H9 (cell line): ENCODE results near the gene ZDHHC9. TPM values are rescaled to one million over a fixed set of nuclear protein-coding genes. Genes with fewer than 3 reads are reported as not detected.

Experiments
- DNase-seq: peaks from one replicate; pipeline ENCODE4 v3.0.0-alpha.2; 2017
- H2AFZ ChIP-seq: one replicate; pipeline ENCODE4 v1.6.1; 2013; ENCODE audit warnings: mild to moderate bottlenecking, low read length, control low read depth, moderate library complexity
- H2AK5ac ChIP-seq: 2 replicates; pipeline ENCODE4 v1.6.1; 2013; ENCODE audit warnings: low read length, control low read depth, mixed read lengths; ENCODE audit not compliant: insufficient read length
- H2BK120ac ChIP-seq: one replicate; pipeline ENCODE4 v1.6.1; 2013; ENCODE audit warnings: low read depth, mild to moderate bottlenecking, low read length, control low read depth, inconsistent platforms; ENCODE audit not compliant: poor library complexity, severe bottlenecking
- H2BK12ac ChIP-seq: 2 replicates; pipeline ENCODE4 v1.6.1; 2013; ENCODE audit warnings: low read length, control low read depth, mixed read lengths, low read depth; ENCODE audit not compliant: insufficient read length
- H2BK15ac ChIP-seq: 2 replicates; pipeline ENCODE4 v1.6.1; 2013; ENCODE audit warnings: low read depth, low read length, control low read depth
- H2BK20ac ChIP-seq: one replicate; pipeline ENCODE4 v1.6.1; 2013; ENCODE audit warnings: low read depth, mild to moderate bottlenecking, low read length, control low read depth, inconsistent platforms; ENCODE audit not compliant: poor library complexity, severe bottlenecking
- H2BK5ac ChIP-seq: 2 replicates; pipeline ENCODE4 v1.6.1; 2013; ENCODE audit warnings: low read length, control low read depth, mixed read lengths; ENCODE audit not compliant: insufficient read length
- H3K14ac ChIP-seq: 2 replicates; pipeline ENCODE4 v1.6.1; 2013; ENCODE audit warnings: low read length, control low read depth; ENCODE audit not compliant: insufficient read depth
- H3K18ac ChIP-seq: 2 replicates; pipeline ENCODE4 v1.6.1; 2013; ENCODE audit warnings: low read depth, mild to moderate bottlenecking, mixed read lengths, low read length, control low read depth; ENCODE audit not compliant: insufficient read length
- H3K23ac ChIP-seq: 2 replicates; pipeline ENCODE4 v1.6.1; 2013; ENCODE audit warnings: low read length, control low read depth, mixed read lengths, low read depth; ENCODE audit not compliant: insufficient read length
- H3K23me2 ChIP-seq: 2 replicates; pipeline ENCODE4 v1.6.1; 2013; ENCODE audit warnings: low read depth, mild to moderate bottlenecking, mixed read lengths, low read length, control low read depth; ENCODE audit not compliant: insufficient read length, poor library complexity, severe bottlenecking
- H3K27ac ChIP-seq: 2 replicates; pipeline ENCODE4 v1.5.1; 2013; ENCODE audit warnings: low read length, control low read depth, mixed read lengths, low read depth; ENCODE audit not compliant: insufficient read length
- H3K27me3 ChIP-seq: 2 replicates; pipeline ENCODE4 v1.6.1; 2013; ENCODE audit warnings: low read length, control low read depth, inconsistent platforms; ENCODE audit not compliant: insufficient read depth
- H3K4ac ChIP-seq: 2 replicates; pipeline ENCODE4 v1.6.1; 2013; ENCODE audit warnings: low read depth, mild to moderate bottlenecking, control low read depth, inconsistent platforms, low read length, moderate library complexity
- H3K4me1 ChIP-seq: 2 replicates; pipeline ENCODE4 v1.6.1; 2013; ENCODE audit warnings: low read length, control low read depth, inconsistent platforms; ENCODE audit not compliant: insufficient read depth
- H3K4me2 ChIP-seq: 2 replicates; pipeline ENCODE4 v1.6.1; 2013; ENCODE audit warnings: low read length, control low read depth, mixed read lengths; ENCODE audit not compliant: insufficient read length, insufficient read depth
- H3K56ac ChIP-seq: 2 replicates; pipeline ENCODE4 v1.6.1; 2013; ENCODE audit warnings: low read depth, mild to moderate bottlenecking, mixed read lengths, low read length, control low read depth; ENCODE audit not compliant: insufficient read length
- H3K79me1 ChIP-seq: 2 replicates; pipeline ENCODE4 v1.6.1; 2013; ENCODE audit warnings: low read depth, mild to moderate bottlenecking, moderate library complexity, low read length, control low read depth, inconsistent platforms; ENCODE audit not compliant: insufficient read depth, poor library complexity, severe bottlenecking
- H3K79me2 ChIP-seq: 2 replicates; pipeline ENCODE4 v1.6.1; 2013; ENCODE audit warnings: low read length, control low read depth, inconsistent platforms; ENCODE audit not compliant: insufficient read depth
- H3K9ac ChIP-seq: 2 replicates; pipeline ENCODE4 v1.6.1; 2013; ENCODE audit warnings: low read length, control low read depth, mixed read lengths; ENCODE audit not compliant: insufficient read length; ENCODE audit errors: extremely low read depth
- H3K9me3 ChIP-seq: one replicate; pipeline ENCODE4 v1.6.1; 2013; ENCODE audit warnings: low read depth, low read length, inconsistent platforms; ENCODE audit not compliant: control insufficient read depth
- H3T11ph ChIP-seq: one replicate; pipeline ENCODE4 v1.6.1; 2013; ENCODE audit warnings: mild to moderate bottlenecking, low read length, control low read depth, inconsistent platforms
- H4K20me1 ChIP-seq: one replicate; pipeline ENCODE4 v1.6.1; 2013; ENCODE audit not compliant: control insufficient read depth, insufficient read length, insufficient read depth
- H4K5ac ChIP-seq: 2 replicates; pipeline ENCODE4 v1.6.1; 2013; ENCODE audit warnings: low read depth, mild to moderate bottlenecking, mixed read lengths, low read length, control low read depth; ENCODE audit not compliant: insufficient read length
- H4K8ac ChIP-seq: replicated peaks from 2 replicates; pipeline ENCODE4 v1.6.1; 2013; ENCODE audit warnings: low read length, control low read depth, mixed read lengths, low read depth; ENCODE audit not compliant: insufficient read length
- H4K91ac ChIP-seq: 2 replicates; pipeline ENCODE4 v1.6.1; 2013; ENCODE audit warnings: low read depth, mild to moderate bottlenecking, moderate library complexity, mixed read lengths, low read length, control low read depth; ENCODE audit not compliant: insufficient read length
- H3K27ac Mint-ChIP-seq, 3 experiments: 2 replicates in 2 of 3; 3 replicates in 1 of 3; pipeline ENCODE4 v1.8.0; 2020 to 2021; ENCODE audit warnings: mixed read lengths in 3 of 3, mild to moderate bottlenecking in 1 of 3, moderate library complexity in 1 of 3
- H3K27me3 Mint-ChIP-seq: 2 replicates; pipeline ENCODE4 v1.8.0; 2021; ENCODE audit warnings: low read depth, mild to moderate bottlenecking, moderate library complexity, mixed read lengths
- H3K36me3 Mint-ChIP-seq, 3 experiments: 2 replicates in 2 of 3; 3 replicates in 1 of 3; pipeline ENCODE4 v1.8.0; 2020 to 2021; ENCODE audit warnings: low read depth in 3 of 3, mixed read lengths in 3 of 3; ENCODE audit not compliant: insufficient read depth in 1 of 3
- H3K4me1 Mint-ChIP-seq, 2 experiments: 2 replicates each; pipeline ENCODE4 v1.8.0; 2020; ENCODE audit warnings: mixed read lengths in 2 of 2
- H3K4me3 Mint-ChIP-seq, 2 experiments: 2 replicates in 1 of 2; 3 replicates in 1 of 2; pipeline ENCODE4 v1.8.0; 2020 to 2021; ENCODE audit warnings: mild to moderate bottlenecking in 2 of 2, mixed read lengths in 2 of 2, moderate library complexity in 1 of 2
- H3K9me3 Mint-ChIP-seq, 2 experiments: 2 replicates in 1 of 2; 3 replicates in 1 of 2; pipeline ENCODE4 v1.8.0; 2020; ENCODE audit warnings: mild to moderate bottlenecking in 2 of 2, mixed read lengths in 2 of 2, moderate library complexity in 1 of 2
- WGBS: extraction: QIAGEN DNeasy Blood & Tissue Kit; methylation state at CpG from one replicate; pipeline ENCODE4 v1.1.7; 2013; ENCODE audit warnings: missing lambda C conversion rate, low lambda C conversion rate, mixed read lengths; ENCODE audit not compliant: insufficient read length; ENCODE audit errors: extremely low coverage; 5-methylcytosine and 5-hydroxymethylcytosine counted together
- total RNA-seq: library from RNA; stranded (reverse); gene quantifications from 2 replicates; pipeline ENCODE4 v1.2.1, GENCODE V29; 2021
- TF ChIP-seq, protein P1 (sequence below): fragments of 200-600 bp; sonication (generic); conservative IDR thresholded peaks from 3 replicates; pipeline ENCODE4 v1.8.0; 2021; ENCODE audit warnings: antibody characterized with exemption, mild to moderate bottlenecking

Gene ZDHHC9
- total RNA-seq, 1 experiment from 2014 or later: 21.0 TPM

DNA sequence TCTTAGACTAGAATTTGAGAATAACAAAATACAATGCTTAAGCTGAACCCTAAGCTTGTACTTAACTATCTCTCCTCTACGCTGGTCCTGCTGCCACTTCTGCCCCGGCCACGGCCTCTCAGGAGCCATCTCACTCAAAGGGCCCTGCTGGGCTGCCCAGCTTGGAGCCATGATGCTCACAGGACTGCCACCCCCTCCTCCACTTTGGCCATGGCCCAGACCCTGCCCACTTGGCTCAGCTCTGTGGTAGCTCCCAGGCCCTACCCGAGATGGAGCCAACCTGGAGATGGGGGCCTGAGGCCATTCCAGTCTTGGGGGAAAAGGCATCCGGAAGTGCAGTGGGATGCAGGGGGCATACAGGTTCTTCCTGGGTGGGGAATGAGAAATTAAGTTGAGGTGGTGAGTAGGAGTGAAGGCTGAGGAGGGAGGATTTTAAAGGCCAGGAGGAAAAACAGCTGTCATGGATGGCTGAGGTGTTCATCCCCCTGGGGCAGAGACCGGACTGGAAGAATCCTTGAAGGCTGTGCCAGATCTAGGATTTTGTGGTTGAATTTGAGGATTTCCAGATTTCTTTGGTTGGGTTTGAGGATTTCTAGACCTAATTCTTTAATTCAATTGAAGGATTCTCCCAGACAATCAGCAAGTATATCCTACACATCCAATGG is 63.1 kb downstream of the ZDHHC9 start:
- H2AK5ac ChIP-seq: no peak overlapping the region
- no peak overlapping the region for H2AFZ ChIP-seq
- Mint-ChIP-seq H3K4me3 (no peak overlapping the region), H3K27ac (no peak overlapping the region), H3K9me3 (peaks cover 0 to 40% of the 10 kb centered on the region in 2 experiments; a peak in 2 of 5 replicates), H3K27me3 (peaks cover 14% of the 10 kb centered on the region), H3K36me3 (no peaks in the 10 kb centered on the region; a peak in 1 of 7 replicates), H3K4me1 (peaks cover 2 to 4% of the 10 kb centered on the region in 2 experiments; a peak in 2 of 4 replicates)
- TF ChIP-seq, protein P1, sequence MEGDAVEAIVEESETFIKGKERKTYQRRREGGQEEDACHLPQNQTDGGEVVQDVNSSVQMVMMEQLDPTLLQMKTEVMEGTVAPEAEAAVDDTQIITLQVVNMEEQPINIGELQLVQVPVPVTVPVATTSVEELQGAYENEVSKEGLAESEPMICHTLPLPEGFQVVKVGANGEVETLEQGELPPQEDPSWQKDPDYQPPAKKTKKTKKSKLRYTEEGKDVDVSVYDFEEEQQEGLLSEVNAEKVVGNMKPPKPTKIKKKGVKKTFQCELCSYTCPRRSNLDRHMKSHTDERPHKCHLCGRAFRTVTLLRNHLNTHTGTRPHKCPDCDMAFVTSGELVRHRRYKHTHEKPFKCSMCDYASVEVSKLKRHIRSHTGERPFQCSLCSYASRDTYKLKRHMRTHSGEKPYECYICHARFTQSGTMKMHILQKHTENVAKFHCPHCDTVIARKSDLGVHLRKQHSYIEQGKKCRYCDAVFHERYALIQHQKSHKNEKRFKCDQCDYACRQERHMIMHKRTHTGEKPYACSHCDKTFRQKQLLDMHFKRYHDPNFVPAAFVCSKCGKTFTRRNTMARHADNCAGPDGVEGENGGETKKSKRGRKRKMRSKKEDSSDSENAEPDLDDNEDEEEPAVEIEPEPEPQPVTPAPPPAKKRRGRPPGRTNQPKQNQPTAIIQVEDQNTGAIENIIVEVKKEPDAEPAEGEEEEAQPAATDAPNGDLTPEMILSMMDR: no peak
- H4K20me1 ChIP-seq: no peaks in the 10 kb centered on the region
- no peak overlapping the region for H3K4ac ChIP-seq
- no peak overlapping the region for H3T11ph ChIP-seq
- H3K23ac ChIP-seq: no peak overlapping the region
- H2BK120ac ChIP-seq: no peak overlapping the region
- DNase-seq: no peak
- no peak overlapping the region for H2BK5ac ChIP-seq
- H2BK15ac ChIP-seq: no peak overlapping the region
- H4K91ac ChIP-seq: no peak overlapping the region
- no peak overlapping the region for H3K9ac ChIP-seq
- no peak overlapping the region for H3K4me2 ChIP-seq
- H3K14ac ChIP-seq: no peak overlapping the region; the same call in 1 of the 2 replicates
- no peak overlapping the region for H3K18ac ChIP-seq
- H3K9me3 ChIP-seq: no peaks in the 10 kb centered on the region
- H3K23me2 ChIP-seq: no peaks in the 10 kb centered on the region
- no peak overlapping the region for H4K5ac ChIP-seq
- no peak overlapping the region for H2BK20ac ChIP-seq
- H2BK12ac ChIP-seq: no peak overlapping the region
- no peaks in the 10 kb centered on the region; the same call in 1 of the 2 replicates for H3K4me1 ChIP-seq
- no peak overlapping the region for H3K56ac ChIP-seq
- no peak overlapping the region for H3K27ac ChIP-seq
- WGBS: no CpG with 5 or more reads among the region's 6 CpGs
- no peak overlapping the region for H4K8ac ChIP-seq
- H3K79me1 ChIP-seq: no peaks in the 10 kb centered on the region
- H3K27me3 ChIP-seq: no peaks in the 10 kb centered on the region
- H3K79me2 ChIP-seq: no peaks in the 10 kb centered on the region
